ENCODE results near the gene CD79B. TPM values are rescaled to one million over a fixed set of nuclear protein-coding genes. Genes with fewer than 3 reads are reported as not detected.

Gene CD79B
- total RNA-seq, 1 donor from 2014 or later = not detected

DNA sequence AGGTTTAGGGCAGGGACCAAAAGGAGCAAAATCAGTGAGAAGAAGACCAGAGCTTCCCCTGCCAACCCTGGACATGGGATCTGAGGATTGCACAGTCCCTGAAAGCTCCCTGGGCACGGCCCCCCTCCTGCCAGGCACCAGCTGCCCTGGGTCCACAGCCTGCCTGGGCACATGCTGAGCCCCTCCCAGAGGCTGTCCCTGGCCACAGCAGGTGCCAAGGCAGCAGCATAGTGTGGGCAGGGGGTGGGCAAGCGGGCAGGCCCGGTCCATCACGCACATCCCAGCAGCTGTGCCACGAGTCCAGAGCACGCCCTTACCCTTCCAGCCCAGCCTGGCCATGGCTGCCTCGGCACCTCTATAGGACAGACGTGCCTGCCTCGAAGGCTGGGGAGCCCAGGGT, 27.9 kb upstream of the CD79B start:
- H3K27ac ChIP-seq = no peak overlapping the region
- no peak for DNase-seq (ENCODE audit: low spot score)
- Mint-ChIP-seq H3K4me3 (no peak overlapping the region), H3K4me1 (peaks cover 13% of the 10 kb centered on the region), H3K27ac (no peak overlapping the region), H3K27me3 (ENCODE audit: insufficient read depth, low read depth) (peaks cover 9% of the 10 kb centered on the region), H3K36me3 (no peaks in the 10 kb centered on the region), H3K9me3 (no peaks in the 10 kb centered on the region)
- peak overlapping the region; percentile 78 for H3K4me2 ChIP-seq
- H2AFZ ChIP-seq (replicated peaks) = no peak overlapping the region
- peaks cover 17% of the 10 kb centered on the region for H3F3A ChIP-seq (ENCODE audit: low read depth)
- H3K79me2 ChIP-seq (ENCODE audit: low read depth) = no peaks in the 10 kb centered on the region
- H3K9me3 ChIP-seq (ENCODE audit: low read depth) = no peaks in the 10 kb centered on the region
- TF ChIP-seq EZH2phosphoT487 (IDR thresholded peaks at IDR 0.05) (no peak), EZH2 (IDR thresholded peaks at IDR 0.05) (no peak)
- TF ChIP-seq, protein P1, sequence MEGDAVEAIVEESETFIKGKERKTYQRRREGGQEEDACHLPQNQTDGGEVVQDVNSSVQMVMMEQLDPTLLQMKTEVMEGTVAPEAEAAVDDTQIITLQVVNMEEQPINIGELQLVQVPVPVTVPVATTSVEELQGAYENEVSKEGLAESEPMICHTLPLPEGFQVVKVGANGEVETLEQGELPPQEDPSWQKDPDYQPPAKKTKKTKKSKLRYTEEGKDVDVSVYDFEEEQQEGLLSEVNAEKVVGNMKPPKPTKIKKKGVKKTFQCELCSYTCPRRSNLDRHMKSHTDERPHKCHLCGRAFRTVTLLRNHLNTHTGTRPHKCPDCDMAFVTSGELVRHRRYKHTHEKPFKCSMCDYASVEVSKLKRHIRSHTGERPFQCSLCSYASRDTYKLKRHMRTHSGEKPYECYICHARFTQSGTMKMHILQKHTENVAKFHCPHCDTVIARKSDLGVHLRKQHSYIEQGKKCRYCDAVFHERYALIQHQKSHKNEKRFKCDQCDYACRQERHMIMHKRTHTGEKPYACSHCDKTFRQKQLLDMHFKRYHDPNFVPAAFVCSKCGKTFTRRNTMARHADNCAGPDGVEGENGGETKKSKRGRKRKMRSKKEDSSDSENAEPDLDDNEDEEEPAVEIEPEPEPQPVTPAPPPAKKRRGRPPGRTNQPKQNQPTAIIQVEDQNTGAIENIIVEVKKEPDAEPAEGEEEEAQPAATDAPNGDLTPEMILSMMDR (IDR thresholded peaks at IDR 0.05) = no peak
- no peak overlapping the region for H3K4me3 ChIP-seq
- peaks cover 23% of the 10 kb centered on the region for H3K4me1 ChIP-seq
- no peaks in the 10 kb centered on the region for H3K27me3 ChIP-seq
- no peaks in the 10 kb centered on the region for H4K20me1 ChIP-seq (ENCODE audit: low read depth)
- no peaks in the 10 kb centered on the region for H3K36me3 ChIP-seq
- H3K9ac ChIP-seq = no peak overlapping the region

- H3K27me3 Mint-ChIP-seq (ENCODE audit: insufficient read depth, low read depth) = peaks cover 6% of the 10 kb centered on the region
- no peak overlapping the region for H2AFZ ChIP-seq (replicated peaks)
- H3K27ac Mint-ChIP-seq = peak overlapping the region; percentile 83
- H3K9me3 Mint-ChIP-seq = no peaks in the 10 kb centered on the region
- peaks cover 14% of the 10 kb centered on the region for H3F3A ChIP-seq (ENCODE audit: low read depth)
- H3K9me3 ChIP-seq (ENCODE audit: low read depth) = no peaks in the 10 kb centered on the region
- no peak overlapping the region for H3K4me3 ChIP-seq
- no peak for TF ChIP-seq EZH2phosphoT487 (IDR thresholded peaks at IDR 0.05)
- no peak for TF ChIP-seq EZH2 (IDR thresholded peaks at IDR 0.05)
- TF ChIP-seq, protein P1 (IDR thresholded peaks at IDR 0.05) = no peak
- no peak overlapping the region for H3K4me2 ChIP-seq
- H3K4me1 Mint-ChIP-seq = peaks cover 16% of the 10 kb centered on the region
- no peak for DNase-seq (ENCODE audit: low spot score)
- H3K79me2 ChIP-seq (ENCODE audit: low read depth) = no peaks in the 10 kb centered on the region
- no peaks in the 10 kb centered on the region for H3K36me3 Mint-ChIP-seq
- H3K4me3 Mint-ChIP-seq = no peak overlapping the region
- no peaks in the 10 kb centered on the region for H3K27me3 ChIP-seq
- no peak overlapping the region for H3K27ac ChIP-seq
- no peaks in the 10 kb centered on the region for H3K36me3 ChIP-seq
- peaks cover 15% of the 10 kb centered on the region for H3K4me1 ChIP-seq
- no peaks in the 10 kb centered on the region for H4K20me1 ChIP-seq (ENCODE audit: low read depth)
- no peak overlapping the region for H3K9ac ChIP-seq
Measured at GRCh38 chr17:63956296-63956920, 24.3 kb upstream of the CD79B start.

DNA sequence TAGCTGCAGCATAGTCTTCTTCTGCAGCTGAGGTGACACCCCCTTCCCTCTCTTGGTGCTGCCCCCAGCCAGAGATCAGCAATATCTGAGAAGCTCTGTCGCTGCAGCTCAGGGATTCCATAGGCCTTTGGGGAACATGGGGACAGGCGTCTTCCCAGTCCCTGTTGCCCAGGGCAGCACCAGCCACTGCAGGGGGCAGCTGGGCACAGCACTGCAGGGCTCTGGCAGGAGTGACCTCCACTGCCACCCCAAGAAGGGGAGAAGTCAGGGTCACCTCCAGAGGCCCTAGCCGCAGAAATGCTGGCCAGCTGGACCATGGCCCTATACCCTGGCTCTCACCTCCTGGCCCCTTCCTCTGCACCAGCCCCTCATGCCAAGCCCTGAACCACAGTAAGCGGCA, 23.7 kb upstream of the CD79B start:
- no peaks in the 10 kb centered on the region for H3K9me3 ChIP-seq (ENCODE audit: low read depth)
- H4K20me1 ChIP-seq (ENCODE audit: low read depth) = no peaks in the 10 kb centered on the region
- Mint-ChIP-seq H3K9me3 (no peaks in the 10 kb centered on the region), H3K36me3 (no peaks in the 10 kb centered on the region), H3K4me3 (no peak overlapping the region), H3K27me3 (ENCODE audit: insufficient read depth, low read depth) (peaks cover 5% of the 10 kb centered on the region), H3K27ac (no peak overlapping the region), H3K4me1 (peaks cover 17% of the 10 kb centered on the region)
- H2AFZ ChIP-seq (replicated peaks) = no peak overlapping the region
- no peaks in the 10 kb centered on the region for H3K27me3 ChIP-seq
- peaks cover 9% of the 10 kb centered on the region for H3K4me1 ChIP-seq
- no peaks in the 10 kb centered on the region for H3K36me3 ChIP-seq
- peaks cover 10% of the 10 kb centered on the region for H3F3A ChIP-seq (ENCODE audit: low read depth)
- TF ChIP-seq EZH2 (IDR thresholded peaks at IDR 0.05) (no peak), EZH2phosphoT487 (IDR thresholded peaks at IDR 0.05) (no peak)
- TF ChIP-seq, protein P1 (IDR thresholded peaks at IDR 0.05) = no peak
- no peak overlapping the region for H3K27ac ChIP-seq
- no peaks in the 10 kb centered on the region for H3K79me2 ChIP-seq (ENCODE audit: low read depth)
- no peak overlapping the region for H3K9ac ChIP-seq
- DNase-seq (ENCODE audit: low spot score) = no peak
- no peak overlapping the region for H3K4me3 ChIP-seq
- no peak overlapping the region for H3K4me2 ChIP-seq

Measured in neural progenitor cell (in vitro differentiated cells).